GM19240 (cell line): ENCODE data around the gene ALG9.
A peak's percentile ranks its signal among the peaks of the same experiment; 100 is the strongest.

Experiments used
- DNase-seq: peaks from one replicate; pipeline ENCODE4 v3.0.0; 2011; ENCODE audit warnings: low spot score; ENCODE audit not compliant: insufficient read length

Gene ALG9

DNA sequence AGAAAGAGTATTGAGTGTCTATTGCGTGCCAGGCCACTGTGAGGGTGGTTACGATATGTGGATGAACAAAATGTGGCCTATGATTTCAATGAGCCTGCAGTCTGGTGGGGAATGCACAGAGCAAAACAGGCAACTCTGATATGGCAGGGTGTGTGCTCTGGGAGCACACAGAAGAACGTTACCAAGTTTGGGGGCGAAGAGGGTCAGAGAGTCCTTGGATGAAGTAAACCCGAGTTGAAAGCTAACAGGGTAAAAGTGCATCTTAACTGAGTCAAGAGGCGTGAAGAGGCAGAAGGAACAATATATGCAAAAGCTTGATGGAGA is 8.2 kb upstream of the ALG9 start:
- no peak for DNase-seq

DNA sequence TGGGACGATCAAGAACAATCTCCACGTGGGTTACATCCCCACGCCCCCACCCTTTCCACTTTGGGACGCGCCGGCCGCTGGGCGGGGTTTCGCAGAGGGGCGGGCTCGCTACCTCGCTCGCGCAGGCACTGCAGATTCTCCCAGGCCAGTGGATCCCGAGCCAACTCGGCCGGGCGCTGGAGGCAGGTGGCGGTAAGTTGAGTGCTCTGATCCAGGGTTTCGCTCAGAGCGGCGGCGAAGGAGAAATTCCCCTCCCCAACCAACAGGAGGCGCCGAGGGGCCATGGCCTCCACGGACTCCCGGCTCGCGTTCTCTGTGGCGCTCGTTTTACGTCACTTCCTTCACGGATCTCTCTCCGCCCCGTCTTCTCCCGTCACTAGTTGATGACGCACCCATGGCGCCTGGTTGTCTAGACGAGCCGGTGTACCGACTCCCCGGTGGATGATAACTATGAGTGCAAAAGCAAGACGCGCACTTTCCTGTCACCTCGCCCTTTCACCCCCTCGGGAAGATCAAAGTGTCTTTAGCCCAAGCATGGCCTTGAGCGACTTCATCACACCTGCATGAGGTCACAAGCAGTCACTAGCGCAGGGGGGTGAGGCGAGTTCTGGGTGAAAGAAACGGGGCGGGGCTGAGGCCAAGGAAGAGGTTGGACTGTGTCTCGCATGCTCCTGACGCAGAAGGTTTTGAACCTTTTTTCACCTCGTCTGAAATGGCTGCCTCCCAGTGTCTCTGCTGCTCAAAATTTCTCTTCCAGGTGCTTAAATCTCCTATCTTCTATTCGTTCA is 7.7 kb upstream of the ALG9 start, which contains the start of the genes CFAP68 and FDXACB1:
Gene CFAP68, plus strand, starts transcription at position 693 of the 788 bp plus-strand sequence. Its CDS starts 20 bp downstream, at position 713.
Gene FDXACB1, minus strand, starts transcription at position 317 of the 788 bp plus-strand sequence. Its CDS starts 33 bp downstream, at position 284.
- DNase-seq: peak; percentile 80

DNA sequence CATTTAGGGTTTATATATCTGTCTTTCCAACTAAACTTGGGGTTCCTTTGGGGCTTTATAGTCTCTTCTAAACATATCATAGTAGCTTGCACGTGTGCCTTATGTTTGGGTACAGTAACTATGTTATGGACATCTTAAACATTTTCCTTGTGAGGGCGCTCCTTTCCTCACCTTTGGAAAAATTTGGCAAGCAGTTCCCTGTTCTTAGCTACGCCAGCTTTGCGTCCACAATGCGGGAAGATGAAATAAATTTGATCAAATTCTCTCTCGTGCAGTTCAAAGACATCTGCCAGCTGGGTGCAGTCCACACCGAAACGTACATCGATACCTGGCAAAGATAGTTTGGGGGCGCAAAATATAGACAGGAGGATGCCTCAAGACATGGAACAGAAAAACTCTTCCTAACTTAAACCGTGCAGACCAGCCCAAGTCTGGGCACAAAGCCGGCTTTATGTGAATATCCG is 7.0 kb upstream of the ALG9 start:
- DNase-seq: no peak

- DNase-seq: no peak
Measured at GRCh38 chr11:111871693-111872161, 346 bp upstream of the ALG9 start.

DNA sequence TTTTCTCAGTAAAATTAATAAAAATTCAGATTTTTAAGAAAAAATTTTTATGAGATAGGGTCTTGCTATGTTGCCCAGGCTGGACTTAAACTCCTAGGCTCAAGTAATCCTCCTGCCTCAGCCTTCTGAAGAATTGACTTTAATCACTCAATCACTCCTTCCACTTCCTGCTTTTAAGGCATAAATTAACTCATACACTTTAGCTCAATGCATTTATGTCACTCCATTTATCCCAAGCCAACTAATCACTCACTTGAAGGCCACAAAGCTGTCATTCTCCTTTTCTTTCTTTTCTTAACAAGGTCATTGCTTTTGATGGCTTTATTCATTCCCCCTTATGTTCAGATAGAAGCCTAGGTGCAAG is 877 bp downstream of the ALG9 start:
- DNase-seq: no peak

DNA sequence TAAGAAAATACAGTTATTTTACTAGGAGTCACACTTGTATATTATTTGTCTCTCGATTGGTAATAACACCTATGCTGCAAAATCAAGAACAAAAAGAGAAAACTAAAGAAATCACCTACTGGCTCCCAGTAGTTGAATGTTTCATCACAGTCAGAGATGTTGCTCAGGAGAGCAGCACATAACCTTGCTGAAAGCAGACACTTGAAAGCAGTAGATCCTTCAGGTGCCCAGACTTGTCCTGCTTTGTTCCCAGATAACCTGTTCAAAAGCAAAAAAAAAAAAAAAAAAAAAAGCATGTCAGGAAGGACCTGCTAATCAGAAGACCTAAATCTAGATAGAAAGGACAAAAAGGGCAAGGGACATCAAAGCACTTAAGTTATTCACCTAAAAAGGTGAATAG is 1.3 kb downstream of the ALG9 start:
- no peak for DNase-seq

DNA sequence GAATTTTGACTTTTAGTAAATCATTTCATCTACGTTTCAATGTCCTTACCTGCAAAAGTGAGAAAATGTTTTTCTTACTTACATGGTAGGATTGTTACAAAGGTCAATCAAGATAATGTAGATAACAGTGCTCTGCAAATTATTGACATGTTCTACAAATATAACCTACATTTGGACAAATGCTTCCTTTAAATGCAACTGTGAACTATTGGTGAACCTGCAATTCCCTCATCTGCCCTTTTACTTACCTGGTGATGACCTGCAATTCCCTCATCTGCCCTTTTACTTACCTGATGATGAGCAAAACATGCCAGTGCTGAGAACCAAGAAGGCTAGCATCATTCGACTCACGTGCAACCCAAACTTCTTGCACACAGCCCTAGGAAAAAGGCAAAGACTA is 11.1 kb downstream of the ALG9 start:
- DNase-seq: no peak

- DNase-seq: no peak
Measured at GRCh38 chr11:111855506-111855905, 15.9 kb downstream of the ALG9 start.

- no peak for DNase-seq
Measured at GRCh38 chr11:111852103-111852502, 19.3 kb downstream of the ALG9 start.

DNA sequence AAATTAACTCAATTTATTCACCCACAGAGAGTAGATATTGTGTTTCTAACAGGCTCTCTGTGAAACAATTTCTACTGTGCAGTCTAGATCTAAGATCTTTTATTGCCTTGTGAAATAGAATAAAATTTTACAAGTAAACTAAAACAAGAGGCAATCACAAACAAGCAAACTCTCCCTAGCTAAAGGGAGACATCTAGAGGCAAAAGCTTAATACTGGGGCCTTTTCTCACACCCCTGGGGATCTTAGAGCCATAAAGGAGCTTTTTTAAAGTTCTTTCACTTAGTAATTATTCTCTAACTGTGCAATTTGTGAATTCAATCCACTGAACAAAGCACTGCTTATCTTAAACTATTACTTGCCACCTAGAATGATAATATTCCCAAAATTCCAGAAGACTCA is 19.7 kb downstream of the ALG9 start:
- no peak for DNase-seq

DNA sequence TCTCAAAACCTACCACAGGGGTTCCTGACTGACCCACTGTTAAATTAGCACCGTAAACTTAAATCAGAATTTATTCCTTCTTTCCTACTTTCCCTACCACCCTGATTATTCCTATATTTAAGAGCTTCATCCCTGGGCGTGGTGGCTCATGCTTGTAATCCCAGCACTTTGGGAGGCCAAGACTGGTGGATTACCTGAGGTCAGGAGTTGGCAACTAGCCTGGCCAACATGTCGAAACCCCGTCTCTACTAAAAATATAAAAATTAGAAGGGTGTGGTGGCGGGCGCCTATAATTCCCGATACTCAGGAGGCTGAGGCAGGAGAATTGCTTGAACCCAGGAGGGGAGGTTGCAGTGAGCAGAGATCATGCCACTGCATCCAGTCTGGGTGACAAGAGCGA is 20.3 kb downstream of the ALG9 start:
- no peak for DNase-seq

DNA sequence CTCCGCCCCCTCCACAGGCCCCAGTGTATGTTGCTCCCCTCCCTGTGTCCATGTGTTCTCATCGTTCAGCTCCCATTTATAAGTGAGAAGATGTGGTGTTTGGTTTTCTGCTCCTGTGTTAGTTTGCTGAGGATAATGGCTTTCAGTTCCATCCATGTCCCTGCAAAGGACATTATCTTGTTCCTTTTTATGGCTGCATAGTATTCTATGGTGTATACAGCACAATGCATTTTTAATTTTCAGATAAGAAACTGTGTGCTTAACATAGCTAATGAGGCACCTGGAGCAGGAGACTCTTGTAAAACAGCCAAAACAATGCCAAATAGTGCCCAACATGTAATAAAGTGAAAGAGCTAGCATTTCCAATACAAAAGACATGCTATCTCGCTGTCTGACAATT is 21.8 kb downstream of the ALG9 start:
- no peak for DNase-seq

DNA sequence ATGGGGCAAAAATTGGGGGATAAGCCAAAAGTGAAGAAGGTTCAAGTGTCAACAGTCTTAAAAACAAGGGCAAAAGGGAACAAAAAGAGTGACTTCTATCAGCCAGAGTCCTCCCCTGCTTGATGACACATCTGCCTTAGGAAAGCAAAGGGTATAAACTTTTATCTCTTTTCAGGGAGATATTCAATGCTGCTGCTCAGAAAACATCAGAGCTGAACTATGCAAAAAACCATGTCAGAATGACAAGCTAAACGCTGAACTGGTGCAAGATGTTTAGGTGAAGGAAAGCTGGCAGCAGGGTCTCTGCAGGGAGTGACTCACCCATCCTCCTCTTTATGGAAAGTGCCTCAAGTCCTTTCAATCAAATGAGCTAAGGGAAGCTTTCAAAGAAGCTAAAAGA is 24.7 kb downstream of the ALG9 start:
- no peak for DNase-seq

DNA sequence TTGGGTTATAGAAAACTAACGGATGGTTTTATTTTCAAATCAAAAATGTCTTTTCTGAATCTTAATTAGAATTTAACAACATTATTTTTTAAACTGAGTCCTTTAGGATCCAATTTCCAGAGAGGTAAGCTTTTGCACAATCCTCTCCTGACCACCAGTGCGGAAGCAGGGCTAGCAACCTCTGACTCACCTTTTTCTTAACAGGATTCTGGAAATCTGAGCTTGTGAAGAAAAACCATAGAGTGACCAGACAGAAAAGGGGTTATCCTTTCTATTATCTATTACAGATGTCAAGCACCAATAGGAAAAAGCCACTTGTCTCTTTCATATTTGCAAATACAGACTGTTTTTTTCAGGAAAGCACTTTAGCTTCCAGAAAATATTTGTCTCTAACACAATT is 25.3 kb downstream of the ALG9 start:
- no peak for DNase-seq

DNA sequence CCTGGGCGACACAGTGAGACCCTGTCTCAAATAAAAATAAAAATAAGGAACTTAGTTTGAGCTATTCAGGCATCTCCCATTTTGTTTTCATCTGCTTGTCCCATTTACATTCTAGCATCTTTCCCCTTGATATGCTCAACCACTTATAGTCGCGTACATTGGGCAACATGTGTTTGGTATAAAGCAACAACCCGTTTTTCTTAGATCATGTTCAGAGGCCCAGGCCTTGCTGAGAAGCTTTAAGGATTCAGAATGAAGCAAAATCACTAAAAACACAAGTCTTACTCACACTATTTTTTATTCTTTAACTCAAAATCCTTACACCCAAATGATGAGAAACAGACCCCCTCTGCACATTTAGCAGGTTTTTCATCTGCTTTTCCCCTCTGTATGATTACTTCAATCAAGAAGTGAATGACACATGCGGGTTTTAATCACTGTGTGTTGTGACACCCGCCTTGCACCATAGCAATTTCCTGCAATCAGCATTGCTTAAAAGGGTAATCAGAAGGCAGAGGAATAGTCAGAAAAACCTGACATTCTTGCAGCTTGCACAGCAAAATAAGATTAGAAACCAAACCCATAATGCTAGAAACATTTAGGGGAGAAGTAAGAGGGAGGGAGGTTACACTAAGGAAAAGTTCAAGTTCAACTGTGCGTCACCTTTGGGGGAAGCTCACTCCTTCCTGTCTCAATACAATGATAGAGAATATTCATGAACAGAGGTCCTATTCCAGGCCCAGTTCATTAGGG is 25.9 kb downstream of the ALG9 start:
- DNase-seq: no peak

DNA sequence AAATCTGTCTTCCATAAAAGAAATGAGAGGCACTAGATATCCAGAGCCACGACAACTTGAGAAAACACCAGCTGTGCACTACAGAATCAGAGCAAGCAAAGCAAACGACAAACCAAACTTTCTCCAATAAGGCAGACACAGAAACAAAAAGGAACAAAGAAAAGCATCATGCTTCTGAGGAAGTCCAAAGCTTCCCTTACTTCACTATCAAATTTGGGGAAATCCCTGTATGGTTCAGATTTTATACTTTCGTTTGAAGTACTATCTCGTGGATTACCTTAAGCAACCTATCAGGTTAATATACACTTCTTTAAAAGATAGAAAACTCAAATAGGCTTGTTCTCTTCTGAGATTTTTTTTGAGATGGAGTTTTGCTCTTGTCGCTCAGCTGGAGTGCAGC is 27.7 kb downstream of the ALG9 start:
- no peak for DNase-seq

- peak; percentile 23 for DNase-seq
Measured at GRCh38 chr11:111841370-111842053, 29.9 kb downstream of the ALG9 start.

DNA sequence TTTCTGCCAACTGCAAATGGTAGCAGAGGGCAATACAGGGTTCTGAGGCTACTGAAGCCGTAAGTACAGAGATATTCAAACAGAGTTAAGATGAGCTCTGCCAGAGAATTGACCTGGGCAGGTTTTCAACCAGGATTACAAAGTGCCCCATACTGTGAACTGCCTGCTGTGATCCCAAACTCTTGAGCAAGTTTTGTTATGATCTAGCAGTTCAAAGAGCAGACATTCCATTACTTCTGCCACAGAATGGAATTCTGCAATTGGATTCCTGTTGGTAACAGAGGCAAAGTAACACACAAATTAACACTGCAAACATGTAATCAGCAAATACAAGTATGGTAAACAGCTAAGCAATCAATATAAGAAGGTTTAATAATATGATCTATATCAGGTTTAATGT is 31.2 kb downstream of the ALG9 start:
- no peak for DNase-seq

DNA sequence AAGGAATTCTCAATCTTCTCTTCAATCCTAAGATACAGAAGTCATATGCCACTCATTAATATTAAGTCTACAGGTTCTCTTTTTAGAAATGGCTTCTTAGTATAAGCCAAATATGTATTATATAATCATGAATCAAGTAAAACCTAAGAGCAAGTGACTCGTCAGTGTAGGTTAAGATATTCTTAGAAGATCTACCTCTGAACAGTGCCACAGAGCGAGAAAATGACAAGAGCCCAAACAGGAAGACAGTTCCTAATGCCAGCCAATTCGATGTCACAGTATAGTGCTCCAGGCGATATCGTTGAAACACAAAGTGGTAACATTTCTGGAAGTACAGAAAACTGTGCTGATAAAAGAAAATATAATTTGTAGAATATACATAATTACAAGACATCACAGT is 33.3 kb downstream of the ALG9 start:
- DNase-seq: no peak

- no peak for DNase-seq
Measured at GRCh38 chr11:111837366-111837891, 34.0 kb downstream of the ALG9 start.

DNA sequence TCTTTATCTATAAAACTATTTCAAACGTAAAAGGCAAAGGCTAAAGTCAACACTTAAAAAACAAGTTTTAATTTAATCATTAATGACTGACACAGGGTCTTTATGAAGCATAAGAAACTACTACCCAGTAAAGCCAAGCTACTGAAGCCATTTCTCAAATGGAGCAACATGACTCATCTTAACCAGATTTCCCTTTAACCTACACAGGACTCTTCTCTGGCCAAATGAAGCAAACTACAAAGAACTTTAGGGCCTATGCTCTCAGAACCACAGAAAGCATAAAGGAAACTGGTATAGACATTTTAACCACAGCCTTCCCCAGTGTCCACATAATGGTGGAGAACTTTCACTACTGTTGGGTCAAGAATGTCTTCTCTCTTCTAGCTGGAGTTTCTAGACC is 34.7 kb downstream of the ALG9 start:
- no peak for DNase-seq

- no peak for DNase-seq
Measured at GRCh38 chr11:111836162-111836561, 35.2 kb downstream of the ALG9 start.
